ENCODE data around the gene GTF3C1. TPM values are rescaled to one million over a fixed set of nuclear protein-coding genes. Genes with fewer than 3 reads are reported as not detected.

Gene GTF3C1
- total and polyA plus RNA-seq, 2 of the 8 experiments (the other 6 are each of a cell fraction or from before 2014, with no cell fraction given) = 89.3 to 126 TPM

DNA sequence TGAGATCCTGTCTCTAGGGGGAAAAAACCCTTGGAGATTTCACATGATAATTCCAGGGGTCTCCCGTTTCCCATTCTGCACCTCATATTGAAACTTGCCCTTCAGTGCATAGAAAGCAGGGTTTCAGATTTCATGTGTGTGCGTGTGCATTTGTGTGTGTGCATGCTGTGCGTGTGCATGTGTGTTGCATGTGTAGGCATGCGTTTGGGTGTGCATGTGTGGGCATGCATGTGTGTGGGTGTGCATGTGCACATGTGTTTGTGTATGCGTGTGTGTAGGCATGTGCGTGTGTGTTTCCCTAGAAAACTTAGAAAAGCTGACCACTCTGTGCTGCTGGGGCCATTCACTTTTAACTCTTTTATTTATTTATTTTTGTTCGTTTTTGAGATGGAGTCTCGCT, 107.7 kb downstream of the GTF3C1 start (continued):
- TF ChIP-seq CHD7 (IDR thresholded peaks at IDR 0.05; ENCODE audit: insufficient replicate concordance, low read length) (no peak), CTBP2 (IDR thresholded peaks at IDR 0.05; ENCODE audit: borderline replicate concordance, insufficient read depth, insufficient read length, low read length) (no peak), KDM1A (IDR thresholded peaks at IDR 0.05; ENCODE audit: borderline replicate concordance, low read length) (no peak), FOSL1 (IDR thresholded peaks at IDR 0.05; ENCODE audit: insufficient read depth, low read depth, low read length) (no peak), GTF2F1 (IDR thresholded peaks at IDR 0.05; ENCODE audit: borderline replicate concordance, low read depth, low read length) (no peak), EZH2 (IDR thresholded peaks at IDR 0.05; ENCODE audit: low read depth, low read length, severe bottlenecking) (no peak)
